ENCODE data around the gene CCDC18. TPM values are rescaled to one million over a fixed set of nuclear protein-coding genes. Genes with fewer than 3 reads are reported as not detected.
"Not testable (repeated sequence)": the region's sequence is repeated elsewhere in the genome, so short reads cannot be mapped to it uniquely, and the experiment has no call there.

CCDC18 gene
- total RNA-seq, 3 donors from 2014 or later (not counting 1 experiment from before 2014, with no cell fraction given): 11.7 to 17.2 (median 14.4) TPM

DNA sequence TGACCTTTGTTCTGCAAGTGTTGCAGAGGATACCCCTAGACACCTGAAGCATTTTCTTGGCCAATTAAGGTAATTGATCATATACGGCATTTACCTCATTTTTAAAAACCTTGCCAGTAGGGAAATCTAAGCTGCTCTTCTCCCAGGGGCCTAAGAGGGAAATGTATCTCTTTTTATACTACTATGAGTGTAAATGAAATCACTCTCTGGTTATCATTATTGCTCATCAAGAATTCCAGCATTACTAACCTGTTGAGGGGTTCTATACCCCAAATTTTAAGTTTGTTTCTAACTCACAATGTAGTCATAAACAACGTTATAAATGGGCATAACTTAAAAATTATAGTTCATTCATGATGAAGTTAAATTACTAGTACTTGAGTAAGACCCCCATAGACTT is 27.7 kb upstream of the CCDC18 start:
- H3K27ac ChIP-seq (ENCODE audit: low read length): no peak overlapping the region
- Mint-ChIP-seq H3K4me1 (peaks cover 19 to 24% of the 10 kb centered on the region in 2 donors), H3K36me3 (no peaks in the 10 kb centered on the region), H3K27me3 (ENCODE audit: low read depth in 2 of 2) (no peaks in the 10 kb centered on the region), H3K9me3 (no peaks in the 10 kb centered on the region), H3K4me3 (no peak overlapping the region), H3K27ac (no peak overlapping the region)
- peaks cover 59% of the 10 kb centered on the region for H3K36me3 ChIP-seq (ENCODE audit: control insufficient read depth, insufficient read depth, low read length)
- intact Hi-C loops (cut with micrococcal nuclease): no loop called here
- no peak for ATAC-seq
- H3K9me3 ChIP-seq (ENCODE audit: control insufficient read depth, insufficient read depth, low read length): no peaks in the 10 kb centered on the region
- peaks cover 3% of the 10 kb centered on the region for H3K4me1 ChIP-seq (ENCODE audit: control insufficient read depth, insufficient read depth, low read length)
- DNase-seq: no peak
- no peak overlapping the region for H3K4me3 ChIP-seq (ENCODE audit: low read length)
- WGBS (ENCODE audit: insufficient coverage): 100% methylated on average over 1 of the region's 2 CpGs
- no peaks in the 10 kb centered on the region for H3K27me3 ChIP-seq (ENCODE audit: control insufficient read depth, insufficient read depth, low read length)
- no peak for TF ChIP-seq CTCF (IDR thresholded peaks at IDR 0.05)

DNA sequence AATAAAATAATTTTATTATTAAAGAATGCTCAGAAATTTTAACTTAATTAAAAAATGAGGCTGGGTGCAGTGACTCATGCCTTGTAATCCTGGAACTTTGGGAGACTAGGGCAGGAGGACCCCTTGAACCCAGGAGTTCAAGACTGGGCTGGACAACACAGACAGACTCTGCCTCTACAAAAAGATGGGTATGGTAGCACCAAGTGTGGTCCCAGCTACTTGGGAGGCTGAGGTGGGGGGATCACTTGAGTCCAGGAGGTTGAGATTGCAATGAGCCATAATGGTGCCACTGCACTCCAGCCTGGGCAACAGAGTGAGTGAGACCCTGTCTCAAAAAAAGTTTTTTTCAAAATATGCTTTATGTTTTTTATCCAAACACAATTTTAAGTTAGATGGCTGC is 25.6 kb upstream of the CCDC18 start:
- H3K36me3 Mint-ChIP-seq: no peaks in the 10 kb centered on the region
- H3K27me3 ChIP-seq (ENCODE audit: control insufficient read depth, insufficient read depth, low read length): no peaks in the 10 kb centered on the region
- H3K4me1 Mint-ChIP-seq: peaks cover 12 to 26% of the 10 kb centered on the region in 2 donors
- H3K9me3 Mint-ChIP-seq: no peaks in the 10 kb centered on the region
- TF ChIP-seq CTCF (IDR thresholded peaks at IDR 0.05): no peak
- peaks cover 69% of the 10 kb centered on the region for H3K36me3 ChIP-seq (ENCODE audit: control insufficient read depth, insufficient read depth, low read length)
- H3K27ac Mint-ChIP-seq: peak overlapping the region in 1 of 2 donors; percentile 66
- DNase-seq (no peak), ATAC-seq (no peak)
- no peaks in the 10 kb centered on the region for H3K27me3 Mint-ChIP-seq (ENCODE audit: low read depth in 2 of 2)
- H3K27ac ChIP-seq (ENCODE audit: low read length): no peak overlapping the region
- H3K4me3 ChIP-seq (ENCODE audit: low read length): no peak overlapping the region
- peaks cover 3% of the 10 kb centered on the region for H3K4me1 ChIP-seq (ENCODE audit: control insufficient read depth, insufficient read depth, low read length)
- no peak overlapping the region for H3K4me3 Mint-ChIP-seq
- no peaks in the 10 kb centered on the region for H3K9me3 ChIP-seq (ENCODE audit: control insufficient read depth, insufficient read depth, low read length)
- intact Hi-C loops (cut with micrococcal nuclease): no loop called here

- peaks cover 12 to 22% of the 10 kb centered on the region in 2 donors for H3K4me1 Mint-ChIP-seq
- no peaks in the 10 kb centered on the region for H3K27me3 ChIP-seq (ENCODE audit: control insufficient read depth, insufficient read depth, low read length)
- no peak overlapping the region for H3K27ac ChIP-seq (ENCODE audit: low read length)
- no peak overlapping the region for H3K4me3 ChIP-seq (ENCODE audit: low read length)
- H3K27me3 Mint-ChIP-seq (ENCODE audit: low read depth in 2 of 2): no peaks in the 10 kb centered on the region
- no peaks in the 10 kb centered on the region for H3K9me3 Mint-ChIP-seq
- H3K27ac Mint-ChIP-seq: peak overlapping the region in 1 of 2 donors; percentile 66
- H3K36me3 ChIP-seq (ENCODE audit: control insufficient read depth, insufficient read depth, low read length): peaks cover 66% of the 10 kb centered on the region
- no peaks in the 10 kb centered on the region for H3K9me3 ChIP-seq (ENCODE audit: control insufficient read depth, insufficient read depth, low read length)
- WGBS (ENCODE audit: insufficient coverage): no CpG with 5 or more reads among the region's 3 CpGs
- no peaks in the 10 kb centered on the region for H3K36me3 Mint-ChIP-seq
- peak in 1 of 3 donors; percentile 57 for ATAC-seq
- intact Hi-C loops (cut with micrococcal nuclease): no loop called here
- DNase-seq: no peak
- no peak overlapping the region for H3K4me3 Mint-ChIP-seq
- TF ChIP-seq CTCF (IDR thresholded peaks at IDR 0.05): no peak
- H3K4me1 ChIP-seq (ENCODE audit: control insufficient read depth, insufficient read depth, low read length): peaks cover 3% of the 10 kb centered on the region
These were observed 25.2 kb upstream of the CCDC18 start for GRCh38 chr1:93155335-93155734.

DNA sequence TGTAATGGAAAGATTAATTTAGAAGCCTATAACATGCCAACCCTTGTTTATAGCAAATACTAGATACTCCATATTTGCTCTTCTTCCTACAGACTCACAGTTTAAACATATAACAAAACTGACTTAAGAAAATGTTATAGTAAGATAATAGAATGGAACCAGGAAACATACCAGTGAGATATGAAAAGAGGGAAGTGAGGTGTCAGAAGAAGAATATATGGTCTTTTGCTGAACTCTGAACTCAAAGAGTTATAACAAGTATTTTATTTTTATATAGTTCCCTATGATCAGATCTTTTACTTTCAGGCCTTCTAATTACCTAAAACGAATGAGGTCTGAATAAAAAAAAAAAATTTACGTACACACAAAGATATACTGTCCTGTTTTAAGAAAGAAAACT is 21.2 kb upstream of the CCDC18 start:
- Mint-ChIP-seq H3K27ac (peak overlapping the region; percentile 14 to 32), H3K9me3 (no peaks in the 10 kb centered on the region), H3K4me3 (no peak overlapping the region), H3K4me1 (peaks cover 25 to 35% of the 10 kb centered on the region in 2 donors), H3K36me3 (no peaks in the 10 kb centered on the region), H3K27me3 (ENCODE audit: low read depth in 2 of 2) (no peaks in the 10 kb centered on the region)
- H3K27me3 ChIP-seq (ENCODE audit: control insufficient read depth, insufficient read depth, low read length): no peaks in the 10 kb centered on the region
- no peak overlapping the region for H3K27ac ChIP-seq (ENCODE audit: low read length)
- H3K36me3 ChIP-seq (ENCODE audit: control insufficient read depth, insufficient read depth, low read length): peaks cover 41% of the 10 kb centered on the region
- peaks cover 3% of the 10 kb centered on the region for H3K4me1 ChIP-seq (ENCODE audit: control insufficient read depth, insufficient read depth, low read length)
- ATAC-seq (no peak), DNase-seq (no peak)
- no peak for TF ChIP-seq CTCF (IDR thresholded peaks at IDR 0.05)
- intact Hi-C loops (cut with micrococcal nuclease): no loop called here
- no peaks in the 10 kb centered on the region for H3K9me3 ChIP-seq (ENCODE audit: control insufficient read depth, insufficient read depth, low read length)
- no peak overlapping the region for H3K4me3 ChIP-seq (ENCODE audit: low read length)
- 100% methylated on average over 1 of the region's 2 CpGs for WGBS (ENCODE audit: insufficient coverage)

- H3K9me3 Mint-ChIP-seq; H3K36me3 Mint-ChIP-seq; H3K4me1 ChIP-seq (ENCODE audit: control insufficient read depth, insufficient read depth, low read length); H3K27ac ChIP-seq (ENCODE audit: low read length); intact Hi-C loops (cut with micrococcal nuclease); H3K4me3 ChIP-seq (ENCODE audit: low read length); ATAC-seq; H3K27me3 ChIP-seq (ENCODE audit: control insufficient read depth, insufficient read depth, low read length); H3K27ac Mint-ChIP-seq; H3K4me3 Mint-ChIP-seq; DNase-seq; H3K27me3 Mint-ChIP-seq (ENCODE audit: low read depth in 2 of 2); H3K9me3 ChIP-seq (ENCODE audit: control insufficient read depth, insufficient read depth, low read length): not testable (repeated sequence)
- WGBS (ENCODE audit: insufficient coverage): 94% methylated on average over 8 of the region's 8 CpGs
- H3K4me1 Mint-ChIP-seq: peaks cover 51 to 63% of the 10 kb centered on the region in 2 donors
- H3K36me3 ChIP-seq (ENCODE audit: control insufficient read depth, insufficient read depth, low read length): peaks cover 12% of the 10 kb centered on the region
These were observed 17.2 kb upstream of the CCDC18 start for GRCh38 chr1:93163314-93163713.
